Measurements from ENCODE around the gene NDUFAF3. TPM values are rescaled to one million over a fixed set of nuclear protein-coding genes. Genes with fewer than 3 reads are reported as not detected.
A peak's percentile ranks its signal among the peaks of the same experiment; 100 is the strongest.

The NDUFAF3 gene
- total and polyA plus RNA-seq, 12 donors, result 154 to 280 (median 170) TPM

- peaks cover 0 to 21% (median 6%) of the 10 kb centered on the region in 9 donors for H3K36me3 ChIP-seq
These were observed 31.1 kb upstream of the NDUFAF3 start for GRCh38 chr3:48990636-48991469.

GRCh38 chr3:48991851-48992545 is 29.9 kb upstream of the NDUFAF3 start:
- WGBS, 2 donors, result 80% methylated on average over 5 of the region's 5 CpGs
- intact Hi-C loops (cut with DNase I), result loop anchor here in 2 of 10 donors (1.0 to 10.0 kb wide), 2 partner anchors 37 to 103 kb away; partner anchors contain the start of genes IMPDH2 (in 1 of the 2) and QRICH1 (in 1 of the 2)
- H3K27ac ChIP-seq, result peak overlapping the region in 5 of 10 donors; percentile 86 to 92 (median 88)

More at GRCh38 chr3:48990636-48991469, 31.1 kb upstream of the NDUFAF3 start:
- Histone ChIP-seq H3K27ac (peak overlapping the region; percentile 71 to 93 (median 88)), H3K4me3 (peak overlapping the region; percentile 55 to 95 (median 82)), H3K27me3 (no peaks in the 10 kb centered on the region), H3K9me3 (no peaks in the 10 kb centered on the region), H3K4me1 (peaks cover 8 to 40% (median 26%) of the 10 kb centered on the region in 9 donors)
- no peak for TF ChIP-seq CTCF (IDR thresholded peaks at IDR 0.05)
- DNase-seq, result peak in 1 of 2 donors; percentile 28
- intact Hi-C loops (cut with DNase I), result loop anchor here in 2 of 10 donors (1.0 to 10.0 kb wide), 2 partner anchors 38 to 104 kb away; partner anchors contain the start of genes IMPDH2 (in 1 of the 2) and QRICH1 (in 1 of the 2)
- ATAC-seq, result peak in 6 of 8 donors; percentile 5 to 35 (median 22)
- 3 to 6% methylated on average over 40 of the region's 40 CpGs for WGBS, 2 donors

GRCh38 chr3:48993834-48994233 is 28.1 kb upstream of the NDUFAF3 start:
- H3K27me3 ChIP-seq, result no peaks in the 10 kb centered on the region
- intact Hi-C loops (cut with DNase I), result loop anchor here in 1 of 10 donors (10.0 kb wide), 1 partner anchor 101 kb away; the partner anchor contains the start of gene QRICH1
- H3K9me3 ChIP-seq, result no peaks in the 10 kb centered on the region
- no peak overlapping the region for H3K4me3 ChIP-seq
- DNase-seq (no peak), ATAC-seq (no peak)
- TF ChIP-seq CTCF (IDR thresholded peaks at IDR 0.05), result no peak
- H3K27ac ChIP-seq, result no peak overlapping the region
- peaks cover 7 to 30% (median 24%) of the 10 kb centered on the region in 9 donors for H3K4me1 ChIP-seq
- peaks cover 0 to 35% (median 0%) of the 10 kb centered on the region in 9 donors for H3K36me3 ChIP-seq

More at GRCh38 chr3:48991851-48992545, 29.9 kb upstream of the NDUFAF3 start:
- DNase-seq (no peak), ATAC-seq (no peak)
- peak overlapping the region in 6 of 10 donors; percentile 73 to 95 (median 86) for H3K4me3 ChIP-seq
- H3K36me3 ChIP-seq, result peaks cover 0 to 21% (median 2%) of the 10 kb centered on the region in 9 donors
- H3K9me3 ChIP-seq, result no peaks in the 10 kb centered on the region
- TF ChIP-seq CTCF (IDR thresholded peaks at IDR 0.05), result no peak
- no peaks in the 10 kb centered on the region for H3K27me3 ChIP-seq
- peaks cover 8 to 40% (median 26%) of the 10 kb centered on the region in 9 donors for H3K4me1 ChIP-seq

- no peak overlapping the region for H3K27ac ChIP-seq
- peaks cover 0 to 10% (median 7%) of the 10 kb centered on the region in 9 donors for H3K4me1 ChIP-seq
- DNase-seq (no peak), ATAC-seq (no peak)
- H3K36me3 ChIP-seq, result peaks cover 0 to 39% (median 0%) of the 10 kb centered on the region in 9 donors
- TF ChIP-seq CTCF (IDR thresholded peaks at IDR 0.05), result no peak
- H3K9me3 ChIP-seq, result no peaks in the 10 kb centered on the region
- H3K27me3 ChIP-seq, result no peaks in the 10 kb centered on the region
- intact Hi-C loops (cut with DNase I), result loop anchor here in 1 of 10 donors (10.0 kb wide), 1 partner anchor 98 kb away; the partner anchor contains the start of gene QRICH1
- no peak overlapping the region for H3K4me3 ChIP-seq
- 95 to 97% methylated on average over 8 of the region's 8 CpGs for WGBS, 2 donors
These were observed 25.3 kb upstream of the NDUFAF3 start for GRCh38 chr3:48996640-48997039.

Measured in heart right ventricle (tissue), 16 donors.